Keratinocyte (primary cell): Measurements from ENCODE around the gene THUMPD1. TPM values are rescaled to one million over a fixed set of nuclear protein-coding genes. Genes with fewer than 3 reads are reported as not detected.
A peak's percentile ranks its signal among the peaks of the same experiment; 100 is the strongest.
"Not testable (repeated sequence)": the region's sequence is repeated elsewhere in the genome, so short reads cannot be mapped to it uniquely, and the experiment has no call there.

Source experiments
- DNase-seq: peaks from one replicate; pipeline ENCODE4 v3.0.0-alpha.2; 2011; ENCODE audit warnings: low read depth, missing footprints, low spot score
- FAIRE-seq: peaks from 2 replicates; lab custom pipeline; 2011; peaks lifted over from hg19 to GRCh38; lab: Jason Lieb, UNC
- H2AFZ ChIP-seq: 2 replicates; pipeline ENCODE4 v1.6.0; 2012; ENCODE audit warnings: low read length, control low read depth, inconsistent platforms; ENCODE audit not compliant: control insufficient read depth
- H3K27ac ChIP-seq: 2 replicates; pipeline ENCODE4 v1.5.1; 2011; ENCODE audit warnings: low read length; ENCODE audit not compliant: control insufficient read depth, insufficient read depth
- H3K27me3 ChIP-seq: 3 replicates; pipeline ENCODE4 v1.6.0; 2011; ENCODE audit warnings: low read length; ENCODE audit not compliant: control insufficient read depth, insufficient read depth; ENCODE audit errors: extremely low read depth
- H3K36me3 ChIP-seq, 2 experiments: 2 replicates in 1 of 2; 3 replicates in 1 of 2; pipeline ENCODE4 v1.5.1; 2011; ENCODE audit warnings: low read length in 2 of 2, mild to moderate bottlenecking in 1 of 2; ENCODE audit not compliant: control insufficient read depth in 2 of 2, insufficient read depth in 2 of 2; ENCODE audit errors: extremely low read depth in 1 of 2
- H3K4me1 ChIP-seq: 3 replicates; pipeline ENCODE4 v1.5.1; 2011; ENCODE audit warnings: low read length; ENCODE audit not compliant: control insufficient read depth, insufficient read depth; ENCODE audit errors: extremely low read depth
- H3K4me2 ChIP-seq: 3 replicates; pipeline ENCODE4 v1.6.0; 2011; ENCODE audit warnings: low read depth, low read length; ENCODE audit not compliant: control insufficient read depth, insufficient read depth; ENCODE audit errors: extremely low read depth
- H3K4me3 ChIP-seq, 3 experiments: fragments of 200-600 bp in 1 of 3; sonication (generic) in 1 of 3; 2 replicates in 2 of 3; 3 replicates in 1 of 3; pipeline ENCODE4 v1.5.1; 2011 to 2016; ENCODE audit warnings: low read length in 3 of 3, mild to moderate bottlenecking in 3 of 3, control low read depth in 2 of 3, inconsistent platforms in 1 of 3, low read depth in 1 of 3, mixed read lengths in 1 of 3, mixed run types in 1 of 3, moderate library complexity in 1 of 3; ENCODE audit not compliant: control insufficient read depth in 2 of 3, insufficient read depth in 2 of 3; ENCODE audit errors: extremely low read depth in 1 of 3
- H3K79me2 ChIP-seq: 2 replicates; pipeline ENCODE4 v1.6.0; 2012; ENCODE audit warnings: low read length; ENCODE audit not compliant: control insufficient read depth, insufficient read depth
- H3K9ac ChIP-seq: 3 replicates; pipeline ENCODE4 v1.6.0; 2011; ENCODE audit warnings: low read length; ENCODE audit not compliant: control insufficient read depth, insufficient read depth; ENCODE audit errors: extremely low read depth
- H3K9me1 ChIP-seq: 3 replicates; pipeline ENCODE4 v1.6.0; 2011; ENCODE audit warnings: low read length; ENCODE audit not compliant: control insufficient read depth, insufficient read depth; ENCODE audit errors: extremely low read depth
- H3K9me3 ChIP-seq: 2 replicates; pipeline ENCODE4 v1.5.1; 2012; ENCODE audit warnings: low read depth, low read length; ENCODE audit not compliant: control insufficient read depth
- H4K20me1 ChIP-seq: 3 replicates; pipeline ENCODE4 v1.6.0; 2011; ENCODE audit warnings: low read length; ENCODE audit not compliant: control insufficient read depth, insufficient read depth; ENCODE audit errors: extremely low read depth
- EZH2 ChIP-seq: IDR thresholded peaks from one replicate; pipeline ENCODE4 v1.6.1; 2012; ENCODE audit warnings: inconsistent platforms, mild to moderate bottlenecking, low read length, moderate library complexity
- dilution Hi-C: fragments of 300-500 bp; cut with MboI; formaldehyde crosslinking; loops from one replicate; pipeline ENCODE4 v1.7.0; 2020; ENCODE audit warnings: low sequenced_read_pairs; ENCODE audit not compliant: extremely low pct_ligation_motif_present
- polyA plus RNA-seq, 5 experiments: library from polyadenylated mRNA; depleted of rRNA in 3 of 5; stranded (reverse) in 3 of 5; stranded (forward) in 1 of 5; unstranded in 1 of 5; fragments of >200 nt; gene quantifications; 1 replicate in 1 of 5; 2 replicates in 3 of 5; 3 replicates in 1 of 5; pipeline versions ENCODE4 v1.2.1 to v1.2.3, GENCODE V29; 2011 to 2012; ENCODE audit warnings: missing spikeins in 2 of 5, low read depth in 1 of 5, low replicate concordance in 1 of 5
- TF ChIP-seq, protein P1 (sequence below), 3 experiments: IDR thresholded peaks in 1 of 3; conservative IDR thresholded peaks in 1 of 3; optimal IDR thresholded peaks in 1 of 3; 2 replicates in 2 of 3; 3 replicates in 1 of 3; pipeline versions ENCODE3 to v1.5.1; 2011; ENCODE audit warnings: low read length in 3 of 3, mild to moderate bottlenecking in 3 of 3, moderate library complexity in 2 of 3, control low read depth in 1 of 3, inconsistent platforms in 1 of 3; ENCODE audit not compliant: insufficient read depth in 2 of 3; ENCODE audit errors: extremely low read depth in 1 of 3

The THUMPD1 gene
- polyA plus RNA-seq, 1 donor (not counting 4 experiments of a cell fraction or from before 2014, with no cell fraction given): 25.9 TPM

DNA sequence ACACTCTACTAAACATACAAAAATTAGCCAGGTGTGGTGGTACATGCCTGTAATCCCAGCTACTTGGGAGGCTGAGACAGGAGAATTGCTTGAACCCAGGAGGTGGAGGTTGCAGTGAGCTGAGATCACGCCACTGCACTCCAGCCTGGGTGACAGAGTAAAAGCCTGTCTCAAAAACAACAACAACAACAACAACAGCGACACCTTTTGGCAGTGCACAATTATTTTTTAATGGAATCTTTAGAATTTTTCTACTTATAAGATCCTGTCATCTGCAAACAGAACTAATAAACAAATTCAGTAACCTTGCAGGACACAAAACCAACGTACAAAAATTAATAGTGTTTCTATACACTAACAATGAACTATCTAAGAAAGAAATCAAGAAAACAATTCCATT is 33.5 kb downstream of the THUMPD1 start:
- TF ChIP-seq, protein P1, sequence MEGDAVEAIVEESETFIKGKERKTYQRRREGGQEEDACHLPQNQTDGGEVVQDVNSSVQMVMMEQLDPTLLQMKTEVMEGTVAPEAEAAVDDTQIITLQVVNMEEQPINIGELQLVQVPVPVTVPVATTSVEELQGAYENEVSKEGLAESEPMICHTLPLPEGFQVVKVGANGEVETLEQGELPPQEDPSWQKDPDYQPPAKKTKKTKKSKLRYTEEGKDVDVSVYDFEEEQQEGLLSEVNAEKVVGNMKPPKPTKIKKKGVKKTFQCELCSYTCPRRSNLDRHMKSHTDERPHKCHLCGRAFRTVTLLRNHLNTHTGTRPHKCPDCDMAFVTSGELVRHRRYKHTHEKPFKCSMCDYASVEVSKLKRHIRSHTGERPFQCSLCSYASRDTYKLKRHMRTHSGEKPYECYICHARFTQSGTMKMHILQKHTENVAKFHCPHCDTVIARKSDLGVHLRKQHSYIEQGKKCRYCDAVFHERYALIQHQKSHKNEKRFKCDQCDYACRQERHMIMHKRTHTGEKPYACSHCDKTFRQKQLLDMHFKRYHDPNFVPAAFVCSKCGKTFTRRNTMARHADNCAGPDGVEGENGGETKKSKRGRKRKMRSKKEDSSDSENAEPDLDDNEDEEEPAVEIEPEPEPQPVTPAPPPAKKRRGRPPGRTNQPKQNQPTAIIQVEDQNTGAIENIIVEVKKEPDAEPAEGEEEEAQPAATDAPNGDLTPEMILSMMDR (optimal IDR thresholded peaks at IDR 0.05 in 1 of 3, IDR thresholded peaks at IDR 0.05 in 1 of 3, conservative IDR thresholded peaks at IDR 0.05 in 1 of 3; ENCODE audit: extremely low read depth in 1 of 3, insufficient read depth in 2 of 3, low read length in 3 of 3): peak in 2 of 3 experiments; percentile 26 to 27
- H3K27me3 ChIP-seq, H3K9ac ChIP-seq, H3K79me2 ChIP-seq, H3K4me3 ChIP-seq, H3K36me3 ChIP-seq, H3K9me1 ChIP-seq, H2AFZ ChIP-seq, H3K4me2 ChIP-seq, FAIRE-seq, H3K9me3 ChIP-seq, DNase-seq, H3K27ac ChIP-seq, H4K20me1 ChIP-seq, dilution Hi-C loops, H3K4me1 ChIP-seq: not testable (repeated sequence)

DNA sequence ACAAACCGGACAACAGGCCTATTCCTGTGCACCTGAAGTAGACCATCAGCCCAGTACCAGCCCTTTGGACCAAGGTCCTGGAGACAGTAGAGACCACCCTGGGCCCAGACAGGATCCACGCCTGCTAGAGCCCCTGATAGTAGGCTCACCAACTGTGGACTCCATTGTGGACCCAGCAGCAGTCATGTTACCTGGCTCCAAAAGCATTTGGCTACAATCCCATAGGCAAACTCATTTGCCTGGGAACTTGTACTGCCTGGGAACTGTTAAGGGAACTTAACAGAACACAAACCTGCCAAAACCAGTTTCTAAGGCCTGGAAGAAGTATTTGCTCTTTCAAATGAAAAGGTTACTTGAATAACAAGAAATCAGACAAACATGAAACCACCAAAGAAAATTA is 34.2 kb downstream of the THUMPD1 start:
- Histone ChIP-seq H3K4me2 (no peak overlapping the region), H4K20me1 (no peaks in the 10 kb centered on the region), H3K79me2 (no peaks in the 10 kb centered on the region), H3K9ac (no peak overlapping the region), H3K27me3 (no peaks in the 10 kb centered on the region), H3K36me3 (no peaks in the 10 kb centered on the region), H3K9me3 (no peaks in the 10 kb centered on the region), H3K9me1 (no peaks in the 10 kb centered on the region), H3K27ac (no peak overlapping the region), H3K4me3 (no peak overlapping the region), H2AFZ (no peak overlapping the region), H3K4me1 (no peaks in the 10 kb centered on the region)
- DNase-seq (no peak), FAIRE-seq (no peak)
- no peak for TF ChIP-seq EZH2
- TF ChIP-seq, protein P1 (optimal IDR thresholded peaks at IDR 0.05 in 1 of 3, IDR thresholded peaks at IDR 0.05 in 1 of 3, conservative IDR thresholded peaks at IDR 0.05 in 1 of 3; ENCODE audit: extremely low read depth in 1 of 3, insufficient read depth in 2 of 3, low read length in 3 of 3): no peak
- dilution Hi-C loops: no loop called here

DNA sequence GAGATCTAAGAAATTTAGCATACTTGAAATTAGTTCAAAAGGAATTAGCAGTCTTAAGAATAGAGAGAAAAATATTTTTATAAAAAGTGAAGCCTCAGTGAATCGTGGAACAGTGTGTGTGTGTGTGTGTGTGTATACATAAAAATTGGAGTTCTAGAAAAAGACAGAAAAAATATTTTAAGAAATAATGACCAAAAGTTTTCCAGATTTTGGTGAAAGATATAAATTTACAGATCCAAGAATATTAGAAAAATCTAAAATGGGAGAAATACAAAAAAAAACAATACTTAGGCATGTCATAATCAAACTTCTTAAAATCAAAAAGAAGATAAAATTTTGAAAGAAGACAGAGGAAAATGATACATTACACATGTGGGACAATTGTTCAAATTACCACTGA is 35.6 kb downstream of the THUMPD1 start:
- H3K36me3 ChIP-seq, H3K79me2 ChIP-seq, DNase-seq, H3K9ac ChIP-seq, H2AFZ ChIP-seq, H3K9me1 ChIP-seq, H3K4me2 ChIP-seq, H3K27me3 ChIP-seq, H3K4me1 ChIP-seq, H4K20me1 ChIP-seq, H3K4me3 ChIP-seq, dilution Hi-C loops, FAIRE-seq, H3K9me3 ChIP-seq, H3K27ac ChIP-seq: not testable (repeated sequence)
